NCI-H1105 treated with DMSO at 0.1 percent for 48 hours (cell line): ENCODE data around the gene CDR2.
"Not testable (repeated sequence)": the region's sequence is repeated elsewhere in the genome, so short reads cannot be mapped to it uniquely, and the experiment has no call there.

Experiments
- DNase-seq: peaks from one replicate; lab custom pipeline; 2025; lab: John Stamatoyannopoulos, UW

CDR2 gene

GRCh38 chr16:22375963-22376640 is 1.7 kb upstream of the CDR2 start:
- no peak for DNase-seq

- DNase-seq, result no peak
Observed at GRCh38 chr16:22375117-22375962, 921 bp upstream of the CDR2 start.

DNA sequence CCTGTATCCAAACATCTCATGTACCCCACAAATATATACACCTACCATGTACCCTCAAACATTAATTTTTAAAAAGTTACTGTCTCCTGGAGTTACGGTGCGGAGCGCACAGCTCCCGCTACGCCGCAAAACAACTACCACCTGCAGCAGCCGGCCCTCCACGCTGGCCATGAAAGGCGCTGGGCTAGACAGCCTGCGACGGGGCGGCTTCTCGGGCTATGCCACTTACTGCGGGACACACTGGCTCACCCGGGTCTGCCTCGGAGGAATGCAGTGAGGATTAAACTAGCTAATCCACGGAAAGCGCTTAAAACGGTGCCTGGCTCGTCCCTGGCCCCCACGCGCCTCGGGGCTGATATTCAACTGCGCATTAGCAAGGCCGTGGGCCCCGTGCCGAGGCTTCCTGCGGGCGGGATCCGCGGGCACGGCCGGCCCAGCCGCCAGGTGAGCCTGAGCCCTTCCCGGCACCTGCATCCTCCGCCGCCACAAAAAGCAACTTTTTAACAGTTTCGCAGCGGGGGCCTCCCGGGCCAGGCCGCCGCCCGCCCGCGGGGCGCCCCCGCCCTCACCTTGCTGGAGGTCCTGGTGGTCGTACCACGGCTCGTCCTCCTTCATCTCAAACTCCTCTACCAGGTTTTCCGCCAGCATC is 633 bp downstream of the CDR2 start:
- peak; percentile 15 for DNase-seq

GRCh38 chr16:22372882-22373661 is 1.3 kb downstream of the CDR2 start:
- DNase-seq, result no peak

DNA sequence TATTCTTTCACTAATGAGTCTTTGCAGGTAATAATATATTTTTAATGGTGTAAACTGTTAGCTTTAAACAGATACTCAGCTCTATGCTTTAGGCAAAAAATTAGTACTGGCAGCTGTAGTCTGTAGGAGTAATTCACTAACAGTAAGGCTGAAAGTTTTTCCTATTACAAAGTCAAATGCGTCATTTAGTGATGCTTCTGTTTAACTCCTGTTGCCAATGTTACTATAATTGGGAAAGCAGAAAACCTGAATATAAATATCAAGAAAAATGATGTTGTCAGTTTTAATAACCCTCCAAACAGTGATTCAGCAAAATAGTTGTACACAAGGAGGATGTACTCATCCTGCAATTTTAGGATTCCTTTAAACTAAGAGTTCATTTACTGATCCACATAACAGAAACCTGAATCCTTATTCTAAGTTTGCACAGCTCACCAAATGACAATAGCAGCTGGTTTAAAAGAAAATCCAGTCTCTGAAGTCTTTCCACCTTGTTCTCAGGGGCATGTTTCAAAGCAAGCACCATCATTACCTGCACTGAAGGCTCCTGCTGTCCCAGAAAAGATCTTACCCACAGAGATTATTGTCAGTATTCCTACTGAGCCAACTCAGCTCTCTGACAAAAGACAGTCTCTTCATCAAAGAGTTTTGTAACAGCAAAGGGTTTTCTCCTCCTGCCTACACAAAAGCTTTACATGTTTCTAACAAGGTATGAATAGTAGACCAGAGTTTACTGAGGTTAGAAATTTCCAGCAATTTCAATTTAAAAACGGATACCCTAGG is 4.2 kb downstream of the CDR2 start:
- no peak for DNase-seq

DNA sequence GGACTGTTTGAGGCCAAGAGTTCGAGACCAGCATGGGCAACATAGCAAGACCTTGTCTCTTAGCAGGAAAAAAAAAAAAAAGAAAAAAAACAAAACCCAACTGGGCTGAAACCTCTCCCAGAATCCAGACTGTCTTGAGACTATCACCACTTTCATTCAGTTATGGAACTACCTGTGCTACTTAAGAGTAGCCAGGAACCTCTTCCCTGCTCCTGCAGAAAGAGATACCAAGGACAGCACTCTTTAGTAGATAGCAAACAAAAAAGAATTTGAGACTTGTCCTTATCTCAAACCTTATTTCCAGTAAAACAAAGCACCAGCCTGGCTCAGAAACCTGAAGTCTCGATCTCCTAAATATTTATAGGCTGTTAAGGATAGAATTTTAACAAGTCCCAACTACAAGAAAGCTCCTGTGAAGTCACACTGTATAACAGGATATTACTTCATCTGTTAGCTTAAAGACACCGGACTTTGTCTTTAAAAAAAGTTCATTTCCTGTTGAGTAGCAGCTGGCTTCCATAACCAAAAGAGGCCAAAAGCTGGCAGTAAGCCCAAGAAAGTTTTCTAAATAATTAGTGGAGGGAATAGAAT is 5.1 kb downstream of the CDR2 start:
- no peak for DNase-seq

- not testable (repeated sequence) for DNase-seq
Observed at GRCh38 chr16:22368200-22368826, 6.1 kb downstream of the CDR2 start.

DNA sequence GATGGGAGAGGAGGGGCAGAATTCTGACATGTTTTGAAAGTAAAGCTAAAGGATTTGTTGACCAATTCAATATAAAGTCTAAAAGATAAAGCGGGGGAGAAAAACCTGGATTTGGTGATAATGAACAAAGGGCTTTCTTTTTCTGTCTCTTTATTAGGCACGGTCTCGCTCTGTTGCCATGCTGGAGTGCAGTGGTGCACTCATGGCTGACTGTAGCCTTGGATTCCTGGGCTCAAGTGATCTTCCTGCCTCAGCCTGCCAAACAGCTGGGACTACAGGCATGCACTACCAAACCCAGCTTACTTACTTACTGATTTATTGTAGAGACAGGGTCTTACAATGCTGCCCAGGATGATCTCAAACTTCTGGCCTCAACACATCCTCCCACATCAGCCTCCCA is 7.5 kb downstream of the CDR2 start:
- no peak for DNase-seq

- no peak for DNase-seq
Observed at GRCh38 chr16:22366371-22366770, 8.0 kb downstream of the CDR2 start.

DNA sequence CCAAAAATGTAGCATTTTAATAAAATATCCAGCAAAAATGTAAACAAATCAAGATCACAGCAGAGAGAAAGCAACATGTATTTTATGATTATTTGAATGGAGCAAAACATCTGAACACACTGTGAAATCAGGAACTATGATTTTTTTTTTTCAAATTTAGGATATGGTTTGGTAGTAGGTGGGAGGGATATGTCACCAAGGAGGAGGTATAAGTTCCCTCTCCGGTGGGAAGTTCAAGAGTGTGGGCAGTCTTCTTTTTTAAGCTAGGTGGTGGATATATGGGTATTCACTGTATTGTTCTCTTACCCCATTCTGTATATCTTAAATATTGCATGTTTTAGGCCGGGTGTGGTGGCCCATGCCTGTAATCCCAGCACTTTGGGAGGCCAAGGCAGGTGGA is 10.2 kb downstream of the CDR2 start:
- DNase-seq, result no peak

GRCh38 chr16:22360963-22361659 is 13.3 kb downstream of the CDR2 start:
- no peak for DNase-seq

- no peak for DNase-seq
Observed at GRCh38 chr16:22359679-22360078, 14.7 kb downstream of the CDR2 start.

DNA sequence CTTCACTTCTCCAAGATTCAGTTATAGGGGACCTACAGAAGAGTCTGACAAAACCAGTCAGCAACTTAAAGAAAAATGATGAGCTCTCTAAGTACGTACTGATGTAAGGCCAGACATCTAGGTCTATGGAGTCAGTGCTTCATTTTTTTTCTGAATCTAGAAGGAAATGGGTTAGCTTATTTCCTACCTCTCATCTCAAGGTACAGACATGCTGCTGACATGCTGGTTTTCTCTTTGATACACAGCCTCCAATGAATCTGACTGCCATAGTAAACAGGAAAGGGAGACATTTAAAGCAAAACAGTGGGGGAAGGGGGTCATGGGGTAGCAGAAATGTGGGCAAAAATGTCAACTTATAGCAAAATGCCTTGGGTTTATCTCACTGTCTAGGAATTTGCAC is 16.4 kb downstream of the CDR2 start:
- DNase-seq, result no peak

DNA sequence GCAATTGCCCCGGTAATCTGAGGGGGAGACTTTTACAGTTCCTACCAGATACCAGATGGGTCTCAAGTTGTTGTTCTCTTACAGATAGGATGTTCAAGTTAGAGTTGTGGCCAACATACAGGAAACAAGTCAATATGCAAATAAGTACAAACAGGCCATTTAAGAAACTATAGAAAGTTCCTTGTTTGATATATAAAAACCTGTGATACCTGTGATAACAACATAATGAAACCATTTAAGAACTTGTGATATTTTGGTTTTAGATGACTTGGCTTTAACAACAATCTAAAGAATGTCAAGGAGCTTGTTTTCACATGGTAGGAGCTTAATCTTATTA is 16.8 kb downstream of the CDR2 start:
- DNase-seq, result no peak

- DNase-seq, result no peak
Observed at GRCh38 chr16:22356930-22357634, 17.3 kb downstream of the CDR2 start.

DNA sequence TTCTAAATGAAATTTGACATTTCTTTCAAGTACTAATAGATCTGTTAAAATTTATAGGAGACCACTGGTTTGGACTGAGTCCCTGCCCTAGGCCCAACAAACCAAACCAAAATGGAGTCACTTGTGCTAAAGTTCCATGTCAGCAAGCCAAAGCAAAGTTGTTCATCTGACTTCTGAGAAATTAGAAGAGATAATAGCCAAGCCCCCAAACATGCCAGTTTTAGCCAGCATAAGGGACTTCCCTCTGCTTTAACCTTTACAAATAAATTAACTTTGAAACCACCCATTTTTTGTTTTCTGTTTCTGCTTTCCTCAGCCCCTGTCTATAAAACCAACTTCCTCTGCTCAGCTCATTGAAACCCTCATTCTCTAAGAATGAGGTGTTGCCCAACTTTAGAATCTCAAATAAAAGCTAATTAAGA is 18.9 kb downstream of the CDR2 start:
- DNase-seq, result no peak

- no peak for DNase-seq
Observed at GRCh38 chr16:22353933-22354541, 20.4 kb downstream of the CDR2 start.

DNA sequence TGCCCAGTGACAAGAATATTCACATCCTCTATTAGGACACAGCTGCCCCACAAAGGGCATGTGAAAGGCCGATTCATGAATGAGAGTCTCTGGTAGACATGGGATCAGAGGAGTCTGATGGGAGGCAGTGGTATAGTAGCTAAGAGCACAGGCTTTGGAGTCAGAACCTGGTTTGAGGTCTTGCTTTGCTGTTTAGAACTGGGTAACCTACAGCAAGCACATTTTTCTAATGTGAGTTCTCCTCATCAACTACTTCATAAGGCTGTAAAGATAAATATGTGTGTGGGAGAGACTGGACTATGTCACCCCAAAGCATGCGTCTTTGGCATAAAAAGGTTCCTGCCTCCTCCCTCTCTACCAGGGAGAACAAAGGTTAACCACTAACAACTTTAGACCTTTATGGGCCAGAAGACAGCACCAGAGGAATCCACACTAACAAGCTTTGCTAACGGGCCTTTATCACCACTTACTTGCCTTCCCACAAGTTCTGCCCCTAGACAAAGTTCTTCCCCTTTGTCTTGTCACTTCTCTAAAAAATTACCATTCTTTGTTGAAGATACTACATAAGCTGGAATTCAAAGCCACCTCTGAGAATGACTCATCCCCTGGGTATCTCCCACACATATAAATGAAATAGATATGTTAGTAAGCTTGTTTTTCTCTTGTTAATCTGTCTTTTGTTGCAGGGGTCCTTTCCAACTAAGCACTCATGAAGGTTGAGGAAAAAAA is 21.1 kb downstream of the CDR2 start:
- no peak for DNase-seq
